Testis (tissue), 2 donors: Measurements from ENCODE around the gene VANGL2.

Experiments
- POLR2A ChIP-seq: fragments of 450-650 bp; IDR thresholded peaks from one replicate; pipeline ENCODE4 v1.6.1; 2017; ENCODE audit warnings: antibody characterized with exemption, mild to moderate bottlenecking, moderate library complexity
- TF ChIP-seq, protein P1 (sequence below), 3 experiments: fragments of 450-650 bp in 2 of 3; fragments of 200-600 bp in 1 of 3; sonication (generic) in 1 of 3; IDR thresholded peaks; one replicate each; pipeline ENCODE4 v1.5.1; 2016 to 2019; ENCODE audit warnings: antibody characterized with exemption in 3 of 3, mild to moderate bottlenecking in 2 of 3, moderate library complexity in 1 of 3

DNA sequence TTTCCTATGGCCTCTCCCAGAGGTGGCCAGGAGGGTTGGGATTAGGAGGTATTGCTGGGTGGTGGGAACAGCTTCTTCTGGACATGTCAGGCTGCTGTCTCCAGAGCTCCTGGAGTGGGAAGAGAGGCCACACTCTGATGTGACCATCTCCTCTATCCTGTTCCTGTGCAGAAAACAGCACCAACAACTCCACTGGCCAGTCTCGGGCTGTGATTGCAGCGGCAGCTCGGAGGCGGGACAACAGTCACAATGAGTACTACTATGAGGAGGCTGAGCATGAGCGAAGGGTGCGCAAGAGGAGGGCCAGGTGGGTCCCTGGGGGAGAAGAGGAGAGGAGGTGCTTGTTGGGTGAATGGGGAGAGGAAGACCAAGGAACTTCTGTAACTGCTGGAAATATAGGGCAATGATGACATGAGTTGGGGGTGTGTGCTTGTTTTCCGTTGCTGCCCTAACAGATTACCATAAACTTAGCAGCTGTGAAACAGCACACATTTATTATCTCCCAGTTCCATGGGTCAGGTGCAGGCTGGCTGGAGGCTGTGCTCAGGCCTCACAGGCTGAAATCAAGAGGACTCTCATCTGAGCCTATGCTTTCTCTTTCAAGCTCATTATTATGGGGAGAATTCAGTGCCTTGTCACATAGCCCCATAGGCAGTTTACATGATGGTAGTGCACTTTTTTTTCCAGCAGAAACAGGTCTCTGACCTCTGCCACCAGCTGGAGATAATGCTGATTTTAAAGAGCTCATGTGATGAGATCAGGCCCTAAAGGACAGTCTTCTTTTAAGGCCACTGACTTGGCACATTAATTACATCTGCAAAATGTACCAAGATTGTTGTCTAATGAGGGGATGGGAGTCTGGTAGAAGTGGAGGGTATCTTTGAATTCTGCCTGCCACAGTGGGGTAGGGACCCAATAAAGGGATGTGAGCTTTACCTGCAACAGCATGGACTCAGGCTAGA is 20.8 kb downstream of the VANGL2 start:
- TF ChIP-seq POLR2A = no peak
- TF ChIP-seq, protein P1, sequence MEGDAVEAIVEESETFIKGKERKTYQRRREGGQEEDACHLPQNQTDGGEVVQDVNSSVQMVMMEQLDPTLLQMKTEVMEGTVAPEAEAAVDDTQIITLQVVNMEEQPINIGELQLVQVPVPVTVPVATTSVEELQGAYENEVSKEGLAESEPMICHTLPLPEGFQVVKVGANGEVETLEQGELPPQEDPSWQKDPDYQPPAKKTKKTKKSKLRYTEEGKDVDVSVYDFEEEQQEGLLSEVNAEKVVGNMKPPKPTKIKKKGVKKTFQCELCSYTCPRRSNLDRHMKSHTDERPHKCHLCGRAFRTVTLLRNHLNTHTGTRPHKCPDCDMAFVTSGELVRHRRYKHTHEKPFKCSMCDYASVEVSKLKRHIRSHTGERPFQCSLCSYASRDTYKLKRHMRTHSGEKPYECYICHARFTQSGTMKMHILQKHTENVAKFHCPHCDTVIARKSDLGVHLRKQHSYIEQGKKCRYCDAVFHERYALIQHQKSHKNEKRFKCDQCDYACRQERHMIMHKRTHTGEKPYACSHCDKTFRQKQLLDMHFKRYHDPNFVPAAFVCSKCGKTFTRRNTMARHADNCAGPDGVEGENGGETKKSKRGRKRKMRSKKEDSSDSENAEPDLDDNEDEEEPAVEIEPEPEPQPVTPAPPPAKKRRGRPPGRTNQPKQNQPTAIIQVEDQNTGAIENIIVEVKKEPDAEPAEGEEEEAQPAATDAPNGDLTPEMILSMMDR (IDR thresholded peaks at IDR 0.05) = no peak
